ENCODE measurements around the gene NPAS1. TPM values are rescaled to one million over a fixed set of nuclear protein-coding genes. Genes with fewer than 3 reads are reported as not detected.

Gene NPAS1
- total RNA-seq, 2 experiments from 2014 or later: 1.1 to 2.1 TPM

- peak overlapping the region; percentile 94 for H3K4me3 Mint-ChIP-seq
- H3K27me3 ChIP-seq (ENCODE audit: control insufficient read depth in 1 of 2, insufficient read depth in 2 of 2, low read length in 2 of 2): peaks cover 4 to 5% of the 10 kb centered on the region in 2 experiments
- H3K27me3 Mint-ChIP-seq: peaks cover 23% of the 10 kb centered on the region
- TF ChIP-seq CTCF (IDR thresholded peaks at IDR 0.05): peak; percentile 57
- ChIA-PET POLR2A (interaction anchor here (1.0 to 2.0 kb wide), 3 partner anchors 12 to 77 kb away, joined by 3 to 10 read pairs (median 5); partner anchors contain the start of genes TMEM160 and ZC3H4), CTCF (interaction anchor here (0.6 to 1.5 kb wide), 6 partner anchors 12 to 208 kb away, joined by 3 to 6 read pairs (median 4); partner anchors contain the start of genes TMEM160 and ZC3H4)
- DNase-seq (peak in 3 of 14 experiments; percentile 16 to 52 (median 35)), ATAC-seq (ENCODE audit: poor library complexity) (peak; percentile 51)
- peaks cover 30% of the 10 kb centered on the region for H3K4me1 ChIP-seq (ENCODE audit: insufficient read depth, low read length)
- H3K36me3 Mint-ChIP-seq (ENCODE audit: low read depth): no peaks in the 10 kb centered on the region
- no peaks in the 10 kb centered on the region for H3K9me3 ChIP-seq (ENCODE audit: control insufficient read depth in 1 of 2, insufficient read depth in 1 of 2, low read length in 2 of 2)
- H3K36me3 ChIP-seq (ENCODE audit: insufficient read depth, low read length): no peaks in the 10 kb centered on the region
- no peaks in the 10 kb centered on the region for H3K9me3 Mint-ChIP-seq
- intact Hi-C loops (cut with DNase I, micrococcal nuclease): loop anchor here (1.0 to 10.0 kb wide), 3 partner anchors 11 to 431 kb away; partner anchors contain the start of gene CALM3 (in 1 of the 2)
- H3K27ac Mint-ChIP-seq: peak overlapping the region; percentile 85
- H3K27ac ChIP-seq (ENCODE audit: low read depth in 1 of 2, low read length in 2 of 2): no peak overlapping the region
- peak overlapping the region; percentile 51 for H3K4me3 ChIP-seq (ENCODE audit: low read length)
- peaks cover 15% of the 10 kb centered on the region for H3K4me1 Mint-ChIP-seq (ENCODE audit: low read depth)
Observed at GRCh38 chr19:47036097-47036651, 16.5 kb downstream of the NPAS1 start.

- DNase-seq: no peak
- TF ChIP-seq CTCF (IDR thresholded peaks at IDR 0.05): no peak
- Mint-ChIP-seq H3K4me3 (peak overlapping the region; percentile 75), H3K9me3 (no peaks in the 10 kb centered on the region), H3K27me3 (peaks cover 10% of the 10 kb centered on the region), H3K4me1 (ENCODE audit: low read depth) (peaks cover 15% of the 10 kb centered on the region), H3K36me3 (ENCODE audit: low read depth) (no peaks in the 10 kb centered on the region), H3K27ac (no peak overlapping the region)
- peaks cover 20% of the 10 kb centered on the region for H3K4me1 ChIP-seq (ENCODE audit: insufficient read depth, low read length)
- intact Hi-C loops (cut with DNase I, micrococcal nuclease): loop anchor here (5.0 to 10.0 kb wide), 2 partner anchors 205 to 433 kb away; partner anchors contain the start of gene CALM3 (in 1 of the 2)
- H3K27ac ChIP-seq (ENCODE audit: low read depth in 1 of 2, low read length in 2 of 2): no peak overlapping the region
- H3K4me3 ChIP-seq (ENCODE audit: low read length): no peak overlapping the region
- H3K36me3 ChIP-seq (ENCODE audit: insufficient read depth, low read length): peaks cover 4% of the 10 kb centered on the region
- no peak for ATAC-seq (ENCODE audit: poor library complexity)
- ChIA-PET POLR2A (interaction anchor here (1.5 kb wide), 1 partner anchor 10 kb away, joined by 6 read pairs; the partner anchor contains the start of gene TMEM160), CTCF (no interaction called here)
- H3K27me3 ChIP-seq (ENCODE audit: control insufficient read depth in 1 of 2, insufficient read depth in 2 of 2, low read length in 2 of 2): no peaks in the 10 kb centered on the region
- no peaks in the 10 kb centered on the region for H3K9me3 ChIP-seq (ENCODE audit: control insufficient read depth in 1 of 2, insufficient read depth in 1 of 2, low read length in 2 of 2)
Observed at GRCh38 chr19:47037766-47038165, 18.1 kb downstream of the NPAS1 start.

GRCh38 chr19:47039239-47039874 lies 19.7 kb downstream of the NPAS1 start:
- no peaks in the 10 kb centered on the region for H3K9me3 Mint-ChIP-seq
- Histone ChIP-seq H3K9me3 (ENCODE audit: control insufficient read depth in 1 of 2, insufficient read depth in 1 of 2, low read length in 2 of 2) (no peaks in the 10 kb centered on the region), H3K27ac (ENCODE audit: low read depth in 1 of 2, low read length in 2 of 2) (no peak overlapping the region), H3K36me3 (ENCODE audit: insufficient read depth, low read length) (peaks cover 4% of the 10 kb centered on the region), H3K4me3 (ENCODE audit: low read length) (no peak overlapping the region), H3K4me1 (ENCODE audit: insufficient read depth, low read length) (peaks cover 20% of the 10 kb centered on the region), H3K27me3 (ENCODE audit: control insufficient read depth in 1 of 2, insufficient read depth in 2 of 2, low read length in 2 of 2) (no peaks in the 10 kb centered on the region)
- no peak overlapping the region for H3K27ac Mint-ChIP-seq
- H3K4me3 Mint-ChIP-seq: no peak overlapping the region
- no peak for DNase-seq
- POLR2A ChIA-PET: no interaction called here
- H3K4me1 Mint-ChIP-seq (ENCODE audit: low read depth): peaks cover 15% of the 10 kb centered on the region
- peaks cover 10% of the 10 kb centered on the region for H3K27me3 Mint-ChIP-seq
- no peak for TF ChIP-seq CTCF (IDR thresholded peaks at IDR 0.05)
- H3K36me3 Mint-ChIP-seq (ENCODE audit: low read depth): no peaks in the 10 kb centered on the region
- intact Hi-C loops (cut with DNase I, micrococcal nuclease): loop anchor here (5.0 to 10.0 kb wide), 2 partner anchors 203 to 435 kb away; partner anchors contain the start of gene CALM3 (in 1 of the 2)
- CTCF ChIA-PET: no interaction called here
- no peak for ATAC-seq (ENCODE audit: poor library complexity)

All from CD4-positive, alpha-beta T cell (primary cell).